GM21360 (cell line): Measurements from ENCODE around the gene PNLDC1.
"Not testable (repeated sequence)": the region's sequence is repeated elsewhere in the genome, so short reads cannot be mapped to it uniquely, and the experiment has no call there.

Source experiments
- ATAC-seq: cut with Tn5 transposase; IDR thresholded peaks from one replicate; pipeline ENCODE4 v1.9.1; 2021; ENCODE audit warnings: mild to moderate bottlenecking, moderate library complexity; ENCODE audit not compliant: unreplicated experiment

The PNLDC1 gene

DNA sequence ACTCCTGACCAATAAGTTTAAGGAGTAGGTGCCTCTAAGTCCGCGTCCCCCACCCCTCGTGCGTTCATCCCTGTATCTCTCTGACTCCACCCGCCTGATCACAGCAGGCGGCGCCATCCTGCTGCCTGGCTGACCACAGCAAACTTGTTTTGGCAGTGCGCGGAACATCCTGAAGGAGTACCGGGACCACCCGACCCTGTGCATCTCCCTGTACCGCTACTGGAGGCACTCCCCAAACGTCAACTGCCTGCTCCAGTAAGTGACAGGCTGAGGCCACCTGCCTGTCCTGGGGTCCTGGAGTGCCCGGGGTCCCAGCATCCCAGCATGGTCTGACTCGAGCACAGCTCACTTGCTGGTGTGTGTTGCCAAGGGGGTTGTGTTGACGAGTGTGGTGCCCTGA is 19.0 kb downstream of the PNLDC1 start:
- no peak for ATAC-seq

DNA sequence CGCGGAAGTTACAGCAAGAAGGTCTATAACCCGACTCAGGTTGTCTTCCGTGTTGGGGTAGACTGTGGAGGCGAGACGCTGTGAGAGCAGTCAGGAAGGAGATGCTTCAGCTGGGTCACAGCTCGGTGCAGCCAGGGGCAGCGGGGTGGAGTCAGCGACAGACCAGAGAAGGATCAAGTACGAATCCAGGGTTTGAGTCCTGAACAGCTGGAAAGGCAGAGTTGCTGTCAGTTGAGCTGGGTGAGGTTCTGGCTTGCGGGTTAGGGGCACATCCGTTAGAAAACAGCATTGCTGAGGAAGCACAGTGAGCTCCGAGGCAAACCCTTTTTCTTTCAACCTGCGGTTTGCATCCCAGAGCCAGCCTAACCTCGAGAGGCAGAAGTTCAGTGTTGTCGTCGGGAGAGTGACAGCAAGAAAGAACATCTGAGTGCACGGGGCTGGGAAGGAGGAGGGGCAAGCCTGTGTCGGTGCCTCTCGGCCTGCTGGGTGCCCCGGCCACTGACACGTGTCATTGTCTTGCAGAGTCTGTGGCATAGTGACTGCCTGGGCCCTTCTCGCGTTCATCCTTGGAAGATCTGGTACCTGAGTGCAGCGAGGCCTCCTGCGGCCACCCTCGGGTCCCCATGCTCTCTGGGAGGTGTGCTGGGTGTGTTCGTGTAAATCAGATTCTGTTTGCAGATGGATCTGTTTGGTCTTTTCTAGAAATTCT is 20.0 kb downstream of the PNLDC1 start:
- ATAC-seq, result no peak

DNA sequence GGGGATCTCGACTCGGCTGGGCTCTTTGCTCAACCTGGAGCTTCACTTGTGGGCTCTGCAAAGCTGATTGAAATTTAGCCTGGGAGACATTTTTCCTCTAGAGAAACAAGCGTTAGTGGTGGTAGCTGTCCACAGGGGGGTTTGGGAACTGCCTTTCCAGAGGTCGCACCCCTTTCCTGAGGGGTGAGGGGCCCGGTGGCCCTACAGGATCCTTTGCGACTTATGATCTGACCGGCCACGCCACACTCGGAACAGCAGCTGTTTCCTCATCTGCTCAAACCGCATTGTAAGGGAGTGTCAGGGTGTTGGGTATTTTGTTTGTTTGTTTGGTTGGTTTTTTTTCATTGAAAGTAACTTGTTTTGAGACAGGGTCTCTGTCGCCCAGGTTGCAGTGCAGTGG is 21.0 kb downstream of the PNLDC1 start:
- ATAC-seq, result no peak

DNA sequence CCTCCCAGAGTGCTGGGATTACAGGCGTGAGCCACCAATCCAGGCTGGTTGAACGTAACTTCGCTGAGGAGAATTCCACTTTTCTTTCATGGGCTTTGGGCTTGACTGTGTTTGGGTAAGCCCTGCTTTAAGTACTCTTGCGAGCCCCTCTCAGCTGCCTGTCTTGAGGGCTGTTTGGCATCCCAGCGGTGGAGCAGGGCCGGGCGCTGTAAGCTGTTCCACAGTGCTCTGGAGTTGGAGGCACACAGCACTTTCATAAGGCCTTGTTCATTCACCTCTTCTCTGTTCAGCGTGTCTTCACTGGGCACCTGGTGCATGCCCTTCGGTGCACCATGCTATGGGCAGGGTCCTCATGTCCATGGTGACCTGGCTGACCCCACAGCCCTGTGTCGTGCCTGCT is 21.6 kb downstream of the PNLDC1 start:
- ATAC-seq, result no peak

DNA sequence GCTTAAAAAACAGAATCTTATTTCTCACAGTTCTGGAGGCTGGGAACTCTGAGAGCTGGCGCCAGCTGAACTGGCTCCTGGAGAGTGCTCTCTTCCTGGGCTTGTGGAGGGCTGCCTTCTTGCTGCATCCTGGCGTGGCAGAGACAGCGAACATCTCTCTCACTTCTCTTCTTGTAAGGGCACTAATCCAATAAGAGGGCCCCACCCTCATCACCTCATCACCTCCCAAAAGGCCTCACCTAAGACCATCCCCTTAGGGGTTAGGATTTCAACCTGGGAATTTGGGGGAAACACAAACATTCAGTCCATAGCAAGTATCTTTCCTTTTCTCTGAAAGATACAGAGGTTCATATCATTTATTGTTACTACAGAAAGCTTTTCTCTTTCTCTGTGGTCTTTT is 23.9 kb downstream of the PNLDC1 start:
- no peak for ATAC-seq

DNA sequence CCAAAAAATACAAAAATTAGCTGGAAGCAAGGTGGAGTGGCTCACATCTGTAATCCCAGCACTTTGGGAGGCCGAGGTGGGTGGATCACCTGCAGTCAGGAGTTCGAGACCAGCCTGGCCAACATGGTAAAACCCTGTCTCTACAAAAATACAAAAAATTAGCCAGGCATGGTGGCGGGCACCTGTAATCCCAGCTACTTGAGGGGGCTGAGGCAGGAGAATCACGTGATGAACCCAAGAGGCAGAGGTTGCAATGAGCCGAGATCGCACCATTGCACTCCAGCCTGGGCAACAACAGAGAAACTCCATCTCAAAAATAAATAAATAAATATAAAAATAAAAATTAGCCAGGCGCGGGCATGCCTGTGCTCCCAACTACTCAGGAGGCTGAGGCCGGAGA is 24.6 kb downstream of the PNLDC1 start:
- not testable (repeated sequence) for ATAC-seq

DNA sequence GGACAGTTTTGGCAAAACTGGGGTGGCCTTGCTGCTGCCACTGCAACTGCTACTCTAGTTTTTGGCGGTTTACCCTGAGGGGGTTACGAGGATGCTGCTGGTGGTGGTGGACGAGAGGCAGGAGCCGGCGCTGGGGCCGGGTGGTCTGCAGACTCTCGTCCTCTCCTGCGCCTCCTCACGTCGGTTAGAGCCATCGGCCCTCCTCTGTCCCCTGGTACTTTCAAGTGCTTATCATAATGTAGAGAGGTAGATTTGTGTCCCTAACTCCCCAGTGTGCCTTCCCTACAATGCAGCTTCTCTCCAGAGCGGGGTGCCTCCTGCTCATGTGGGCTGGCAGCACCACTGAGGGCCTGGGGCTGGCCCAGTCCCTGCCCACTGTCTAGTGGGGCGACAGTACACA is 25.9 kb downstream of the PNLDC1 start:
- no peak for ATAC-seq

DNA sequence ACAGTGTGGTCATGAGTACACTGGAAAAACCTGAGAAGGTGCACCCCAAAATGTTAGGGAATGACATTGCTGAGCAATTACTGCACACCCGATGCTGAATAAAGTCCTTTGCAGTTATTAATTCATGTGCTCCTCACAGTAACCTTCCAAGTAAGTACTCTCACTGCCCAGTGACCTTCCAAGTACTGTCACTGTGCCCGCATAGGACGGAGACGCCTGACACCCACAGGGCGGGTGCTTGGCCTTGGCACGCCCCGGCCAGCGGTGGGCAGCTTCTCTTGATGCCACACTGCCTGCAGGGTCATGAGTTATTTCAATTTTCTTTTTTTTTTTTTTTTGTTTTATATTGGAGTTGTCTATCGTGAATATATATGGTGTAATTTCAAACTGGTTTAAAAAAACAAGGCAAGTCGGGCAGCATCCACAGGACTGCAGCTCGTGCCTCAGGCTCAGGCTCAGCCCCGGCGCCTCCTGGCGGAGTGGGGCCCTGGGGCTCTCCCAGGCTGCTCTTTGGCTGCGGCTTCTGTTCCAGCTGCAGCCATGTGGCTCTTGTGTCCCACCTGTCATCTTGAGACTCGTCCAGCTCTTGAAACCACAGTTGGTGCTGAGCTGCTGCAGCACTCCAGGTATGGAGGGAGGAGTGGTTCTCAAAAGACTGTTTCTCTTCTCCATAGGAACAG is 27.0 kb downstream of the PNLDC1 start:
- no peak for ATAC-seq

DNA sequence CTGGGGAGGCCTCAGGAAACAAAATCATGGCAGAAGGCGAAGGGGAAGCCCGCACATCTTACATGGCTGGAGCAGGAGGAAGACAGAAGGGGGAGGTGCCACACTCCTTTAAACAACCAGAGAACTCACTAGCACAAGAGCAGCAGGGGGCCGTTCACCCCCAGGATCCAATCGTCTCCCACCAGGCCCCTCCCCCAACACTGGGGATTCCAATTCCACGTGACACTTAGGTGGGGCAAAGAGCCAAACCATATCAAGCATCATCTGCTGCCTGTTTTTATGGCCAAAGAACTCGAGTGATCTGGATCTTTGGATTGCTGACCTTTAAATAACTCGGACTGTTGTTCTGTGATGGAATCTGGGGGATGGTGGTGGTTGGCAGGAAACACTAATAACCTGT is 28.0 kb downstream of the PNLDC1 start:
- ATAC-seq, result no peak

DNA sequence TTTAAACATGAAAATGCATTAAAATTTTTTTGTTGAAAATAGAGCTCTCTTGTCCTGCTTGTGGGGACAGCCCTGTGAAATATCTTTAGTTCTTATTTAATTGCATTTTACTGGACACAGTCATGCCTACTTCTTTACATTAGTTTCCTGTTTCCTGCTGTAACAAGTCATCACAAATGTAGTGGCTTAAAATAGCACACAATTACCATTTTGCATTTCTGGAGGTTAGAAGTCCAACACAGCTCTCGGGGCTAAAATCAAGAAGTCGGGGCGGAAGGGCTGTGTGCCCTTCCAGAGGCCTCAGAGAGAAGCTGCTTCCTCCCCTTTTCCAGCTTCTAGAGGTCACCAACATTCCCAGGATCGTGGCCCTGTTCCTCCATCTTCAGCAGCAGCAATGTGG is 29.4 kb downstream of the PNLDC1 start:
- ATAC-seq, result no peak

DNA sequence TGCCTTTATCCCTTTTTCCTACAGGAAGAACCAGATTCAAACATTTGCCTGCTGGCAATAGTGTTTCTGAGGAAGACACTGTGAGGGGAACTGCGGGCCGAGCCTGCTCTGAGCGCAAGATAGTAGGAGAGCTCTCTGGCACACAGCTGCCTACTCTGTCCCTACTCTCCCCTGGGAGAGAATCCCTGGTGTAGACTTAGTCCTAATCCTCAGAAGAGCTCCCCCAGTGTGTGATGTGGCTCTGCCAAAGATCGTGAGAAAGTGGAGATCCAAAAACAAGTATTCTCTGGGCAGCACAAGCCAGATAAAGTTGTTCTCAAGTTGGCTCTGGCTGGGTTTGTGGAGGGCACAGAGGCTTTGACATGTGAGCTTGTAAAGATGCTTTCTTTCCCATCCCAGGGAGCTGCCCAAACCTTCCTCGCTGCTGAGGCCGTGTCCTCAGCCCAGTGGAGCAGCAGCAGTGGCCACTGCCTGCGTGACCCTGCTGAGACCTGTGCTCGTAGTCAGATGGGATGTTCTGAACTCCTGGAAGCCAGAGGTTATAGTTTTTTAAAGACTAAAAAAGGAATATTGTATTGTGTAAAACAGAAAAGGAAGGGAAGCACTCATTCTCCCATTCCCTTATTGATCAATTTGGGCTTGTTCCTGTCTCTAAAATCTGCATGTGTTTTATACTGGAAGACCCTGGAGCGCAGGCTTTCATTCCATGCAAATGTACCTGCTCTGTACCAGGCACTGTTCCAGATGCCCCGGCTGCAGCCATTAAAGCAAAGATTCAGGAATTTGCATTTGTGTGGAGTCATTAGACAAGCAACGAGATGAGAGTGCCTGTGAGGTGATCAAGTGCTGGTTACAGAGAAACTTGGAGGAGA is 30.7 kb downstream of the PNLDC1 start:
- no peak for ATAC-seq

DNA sequence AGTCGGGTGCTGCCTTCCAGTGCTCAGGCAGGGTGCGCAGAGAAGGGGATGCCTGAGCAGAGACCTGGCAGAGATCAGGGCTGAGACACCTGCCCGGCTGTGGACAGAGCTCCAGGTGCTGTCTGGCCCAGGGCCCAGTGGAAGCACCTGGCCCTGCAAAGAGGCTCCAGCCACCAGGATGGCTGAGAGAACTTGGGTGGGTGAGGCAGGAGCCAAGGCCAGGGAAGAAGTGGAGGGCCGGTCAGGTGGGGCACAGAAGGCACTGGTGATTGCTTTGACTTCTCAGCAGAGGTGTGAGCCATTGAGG is 31.2 kb downstream of the PNLDC1 start:
- ATAC-seq, result no peak

DNA sequence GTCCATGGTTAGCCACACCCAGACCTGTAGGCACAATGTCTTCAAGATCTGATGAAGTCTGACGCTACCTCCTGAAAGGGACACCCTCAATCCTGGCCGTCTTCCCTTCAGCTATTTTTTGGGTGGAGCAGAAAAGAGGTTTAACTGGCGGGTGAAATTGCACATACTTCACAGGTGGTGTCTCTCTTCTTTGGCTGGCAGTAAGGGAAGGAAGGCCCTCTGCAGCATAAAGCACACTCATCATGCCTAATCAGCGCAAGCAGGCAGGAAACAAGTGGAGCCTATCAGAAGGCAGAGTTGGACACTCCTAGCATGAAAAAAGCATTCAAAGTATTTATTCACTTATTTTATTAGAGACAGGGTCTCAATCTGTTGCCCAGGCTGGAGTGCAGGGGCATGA is 32.9 kb downstream of the PNLDC1 start:
- ATAC-seq, result no peak

DNA sequence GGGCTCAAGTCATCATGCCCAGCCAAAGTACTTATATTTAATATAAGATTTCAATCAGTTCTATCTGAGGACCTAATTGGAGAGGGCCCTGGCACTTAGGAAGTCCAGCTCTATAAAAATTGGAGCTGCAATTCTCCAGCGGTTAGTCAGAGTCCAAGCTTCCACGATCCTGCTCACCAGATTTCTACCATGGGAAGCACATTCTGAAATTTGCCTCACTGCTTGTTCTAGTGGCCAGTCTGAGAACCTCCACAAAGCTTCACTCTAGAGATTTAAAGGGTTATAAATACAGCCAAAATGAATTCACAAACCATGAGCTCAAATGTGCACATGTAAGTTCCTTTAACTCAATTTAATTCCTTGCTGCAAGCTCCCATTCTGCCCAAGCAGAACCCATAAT is 33.5 kb downstream of the PNLDC1 start:
- no peak for ATAC-seq

DNA sequence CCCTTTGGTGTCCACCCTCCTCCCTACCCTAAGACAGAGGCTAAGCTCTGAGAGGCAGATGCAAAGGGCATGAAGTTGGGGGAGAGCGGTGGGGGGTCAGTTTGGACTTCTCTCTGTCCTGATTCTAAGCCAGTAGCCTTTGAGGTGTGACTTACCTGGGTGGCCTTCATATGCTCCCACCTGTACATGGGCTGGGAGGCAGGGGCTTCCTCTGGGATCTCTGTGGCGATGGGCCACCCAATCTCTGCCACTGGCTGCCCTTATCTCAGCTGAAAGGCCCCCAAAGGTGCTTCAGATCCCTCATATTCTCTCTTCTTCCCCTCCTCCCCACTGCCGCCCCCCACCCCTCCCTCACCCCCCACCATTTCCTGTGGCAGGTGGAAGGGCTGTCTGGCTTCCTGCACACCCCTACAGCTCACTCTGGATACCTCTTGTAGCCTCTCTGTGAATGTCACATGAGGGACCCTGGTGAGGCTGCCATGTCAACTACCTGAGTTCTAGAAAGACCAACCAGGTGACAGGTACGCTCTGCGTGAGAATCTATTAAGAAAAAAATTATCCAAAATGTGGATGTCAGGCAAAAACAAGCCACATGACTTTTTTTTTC is 34.0 kb downstream of the PNLDC1 start:
- ATAC-seq, result no peak

DNA sequence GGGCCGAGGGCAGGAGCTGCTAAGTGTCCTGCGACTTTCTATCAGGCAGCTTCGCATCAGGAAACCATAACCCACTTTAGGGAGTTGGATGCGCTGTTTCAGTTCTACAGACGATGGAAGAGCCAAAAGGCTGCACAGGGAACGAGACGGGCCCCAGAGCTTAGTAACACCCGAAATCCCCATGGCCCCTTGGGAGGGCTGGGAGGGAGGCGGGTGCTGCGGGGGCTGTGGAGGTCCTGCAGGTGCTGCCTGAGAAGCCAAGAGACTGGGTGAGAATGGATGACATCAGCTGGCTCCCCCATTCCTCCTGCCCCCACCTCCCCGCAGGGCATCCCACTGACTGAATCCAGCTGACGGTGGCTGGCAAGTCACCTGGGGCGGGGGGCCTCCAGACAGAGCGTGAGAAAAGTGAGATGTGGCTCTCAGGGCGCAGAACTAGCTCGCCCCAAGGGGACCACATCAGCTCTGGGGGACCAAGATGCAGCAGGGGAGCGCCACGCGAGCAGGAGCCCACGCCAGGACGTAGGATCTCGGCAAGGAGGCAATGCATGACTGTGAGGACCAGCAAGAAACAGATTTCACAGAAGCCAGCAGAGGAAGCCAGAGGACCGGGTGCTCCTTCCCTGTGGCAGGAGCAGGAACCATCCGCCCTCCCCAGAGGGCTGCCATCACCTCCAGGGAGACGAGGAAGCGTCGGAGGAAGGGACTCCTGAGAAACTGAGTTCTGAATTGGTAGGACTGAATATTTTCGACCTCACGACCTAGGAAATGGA is 36.8 kb downstream of the PNLDC1 start:
- ATAC-seq, result no peak

DNA sequence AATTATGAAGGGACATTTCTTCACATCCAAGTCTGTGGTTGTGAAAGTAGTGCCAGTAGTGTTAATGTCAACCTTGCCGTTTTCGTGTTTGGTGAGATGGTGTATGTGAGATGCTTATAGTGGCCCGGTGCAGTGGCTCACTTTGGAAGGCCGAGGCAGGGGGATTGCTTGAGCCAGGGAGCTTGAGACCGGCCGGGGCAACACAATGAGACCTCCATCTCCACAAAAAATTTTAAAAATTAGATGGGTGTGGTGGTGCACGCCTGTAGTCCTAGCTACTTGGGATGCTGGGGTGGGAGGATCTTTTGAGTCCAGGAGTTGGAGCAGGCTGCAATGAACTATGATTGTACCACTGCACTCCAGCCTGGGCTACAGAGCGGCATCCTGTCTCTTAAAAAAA is 37.4 kb downstream of the PNLDC1 start:
- ATAC-seq, result no peak

DNA sequence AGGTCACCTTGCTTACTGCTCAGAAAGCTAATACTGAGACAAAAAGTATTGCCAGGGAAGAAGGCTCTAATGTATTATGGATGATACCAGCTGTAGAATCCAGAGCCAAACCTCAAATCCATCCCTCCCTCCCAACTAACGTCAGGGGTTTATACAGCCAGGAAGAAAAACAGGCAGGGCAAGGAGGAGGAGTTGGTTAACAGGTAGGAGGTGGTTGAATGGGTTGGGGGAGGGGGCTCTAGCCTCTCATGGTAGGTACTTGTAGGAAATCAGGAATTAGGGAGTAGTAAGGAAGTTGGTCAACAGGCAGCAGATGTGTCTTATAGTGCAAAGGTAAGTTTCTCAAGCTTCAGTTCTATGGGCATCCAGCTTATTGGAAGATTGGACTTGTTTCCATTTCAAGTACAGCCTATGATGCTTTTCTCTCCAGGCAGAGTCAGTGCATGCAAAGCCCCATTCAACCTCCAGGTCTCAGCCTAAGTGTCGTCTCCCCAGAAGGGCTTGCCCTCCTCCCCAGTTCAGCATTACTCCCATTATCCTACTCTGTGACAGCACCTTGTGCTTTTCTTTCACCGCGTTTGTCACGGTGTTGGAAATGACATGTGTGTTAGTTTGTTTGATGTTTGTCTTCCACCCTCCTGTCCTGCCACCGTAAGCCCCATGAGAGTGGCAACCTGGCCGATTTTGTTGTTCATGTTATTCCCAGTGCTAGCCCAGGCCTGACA is 38.1 kb downstream of the PNLDC1 start:
- ATAC-seq, result no peak

DNA sequence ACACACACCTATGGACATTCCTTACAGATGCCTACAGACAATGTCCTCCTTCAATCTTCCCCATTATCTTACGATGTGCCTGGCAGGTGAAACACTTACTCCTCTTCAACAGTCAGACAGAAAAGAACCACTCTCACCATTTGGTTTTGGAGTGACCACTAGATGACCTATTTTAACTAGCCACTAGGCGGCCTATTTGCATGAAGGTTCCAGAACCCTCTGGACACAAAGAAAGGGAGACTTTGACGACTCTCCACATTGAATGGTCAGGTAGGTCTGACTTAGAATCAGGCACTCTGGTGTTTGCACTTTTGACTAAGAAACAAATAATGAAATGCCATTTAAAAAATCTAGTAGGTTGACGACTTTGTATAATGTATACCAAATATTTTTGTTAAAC is 42.0 kb downstream of the PNLDC1 start:
- ATAC-seq, result no peak
